NCI-H146 treated with DMSO at 0.1 percent for 48 hours (cell line): ENCODE data around the gene MZT2B.
"Not testable (repeated sequence)": the region's sequence is repeated elsewhere in the genome, so short reads cannot be mapped to it uniquely, and the experiment has no call there.

Source experiments
- DNase-seq: peaks from one replicate; lab custom pipeline; 2025; ENCODE audit not compliant: unreplicated experiment; lab: John Stamatoyannopoulos, UW

Gene MZT2B

DNA sequence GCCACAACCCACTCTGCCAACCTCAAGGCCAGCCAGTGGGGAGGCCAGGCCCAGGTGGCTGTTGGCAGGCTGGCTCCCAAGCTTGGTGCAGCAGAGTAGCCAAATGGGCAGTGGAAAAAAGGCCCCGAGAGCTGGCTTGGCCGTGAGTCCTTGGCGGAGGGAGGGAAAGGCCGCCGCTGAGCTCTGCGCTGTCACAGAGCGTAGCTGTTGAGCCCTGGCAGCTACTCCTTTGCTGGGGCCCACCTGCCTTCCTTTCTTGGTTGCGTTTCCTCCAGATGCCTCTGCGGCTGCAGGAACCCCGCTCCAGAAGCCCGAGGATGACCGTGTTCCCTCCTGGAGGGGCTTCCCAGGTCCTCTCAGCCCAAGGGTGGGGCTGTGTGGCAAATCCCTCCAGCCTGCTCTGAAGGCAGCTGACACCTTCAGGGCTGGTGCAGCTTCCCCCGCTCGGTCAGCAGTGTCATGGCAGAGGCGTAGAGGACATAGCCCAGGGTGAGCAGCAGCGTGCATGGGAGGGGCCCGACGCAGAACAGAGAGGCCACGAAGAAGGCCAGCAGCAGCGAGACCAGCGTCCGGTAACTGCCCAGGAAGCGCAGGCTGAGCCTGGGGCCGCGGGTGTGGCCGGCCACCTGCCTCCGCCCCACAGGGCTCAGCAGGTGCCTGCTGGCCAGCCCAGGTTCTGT, 29.8 kb upstream of the MZT2B start:
- DNase-seq, result not testable (repeated sequence)

DNA sequence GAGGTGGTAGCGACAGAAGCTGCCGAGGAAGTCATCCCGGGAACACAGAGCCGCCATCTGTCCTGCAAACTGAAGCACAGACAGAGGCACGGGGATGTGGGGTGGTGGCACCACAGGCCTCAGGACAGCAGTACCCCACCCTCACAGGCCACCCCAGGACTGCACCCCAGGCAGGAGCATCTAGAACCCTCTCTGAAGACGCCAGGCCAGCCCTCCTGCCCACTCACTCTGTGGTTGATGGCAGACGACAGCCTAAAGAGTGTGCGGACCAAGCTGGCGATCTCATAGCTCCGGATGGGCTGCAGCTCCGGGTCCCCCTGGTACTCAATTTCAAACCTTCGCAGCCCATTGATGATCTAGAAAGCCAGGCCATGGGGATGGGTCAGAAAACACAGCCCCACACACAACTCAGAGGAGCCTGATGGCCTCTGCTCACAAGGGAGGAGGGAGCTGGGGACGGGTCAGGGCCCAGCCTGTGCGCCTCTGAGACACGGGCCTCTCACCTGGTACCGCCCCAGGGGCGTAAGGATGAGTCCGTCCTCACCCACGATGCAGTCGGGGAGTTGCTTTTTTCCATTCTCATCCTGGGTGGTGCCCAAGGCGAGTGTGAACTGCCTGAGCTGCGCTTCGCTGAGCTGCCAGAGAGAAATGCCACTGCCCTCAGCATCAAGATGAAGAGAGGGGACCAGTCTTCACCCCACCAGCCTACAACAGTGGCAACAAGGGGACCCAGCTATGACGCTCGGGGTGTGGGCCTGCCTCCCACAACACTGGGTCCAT, 29.1 kb upstream of the MZT2B start:
- no peak for DNase-seq

DNA sequence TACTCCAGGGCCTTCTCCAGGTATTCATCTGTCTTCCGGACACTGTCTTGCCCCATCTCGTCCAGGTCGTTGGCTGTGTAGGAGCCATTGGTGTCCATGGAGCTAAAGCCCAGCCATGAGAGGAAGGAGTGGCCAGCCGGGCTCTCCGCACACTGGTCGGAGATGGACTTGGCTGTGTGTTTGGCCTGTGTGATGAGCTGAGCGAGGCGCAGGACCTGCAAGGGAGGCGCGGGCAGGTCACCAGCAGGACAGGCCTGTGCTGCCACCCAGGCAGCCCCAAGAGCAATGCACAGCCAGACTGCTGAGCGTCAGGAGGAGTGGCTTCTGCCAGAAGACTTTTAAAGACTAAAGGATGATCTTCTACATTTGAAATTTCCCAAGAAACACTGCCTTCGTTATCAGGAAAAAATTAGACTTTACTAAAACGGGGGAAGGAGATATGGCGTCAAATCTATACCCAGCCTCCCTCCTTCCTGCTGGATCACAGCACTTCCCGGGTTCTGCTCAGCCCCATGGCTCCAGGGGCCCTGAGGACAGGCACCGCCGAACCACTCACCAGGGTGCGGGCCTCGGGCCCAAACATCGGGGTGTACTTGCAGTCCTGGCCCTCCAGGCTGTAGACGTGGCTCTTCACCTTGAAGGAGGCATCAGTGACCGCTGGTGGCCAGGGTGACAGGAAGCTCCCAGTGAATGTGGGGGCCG, 28.2 kb upstream of the MZT2B start:
- DNase-seq, result not testable (repeated sequence)

DNA sequence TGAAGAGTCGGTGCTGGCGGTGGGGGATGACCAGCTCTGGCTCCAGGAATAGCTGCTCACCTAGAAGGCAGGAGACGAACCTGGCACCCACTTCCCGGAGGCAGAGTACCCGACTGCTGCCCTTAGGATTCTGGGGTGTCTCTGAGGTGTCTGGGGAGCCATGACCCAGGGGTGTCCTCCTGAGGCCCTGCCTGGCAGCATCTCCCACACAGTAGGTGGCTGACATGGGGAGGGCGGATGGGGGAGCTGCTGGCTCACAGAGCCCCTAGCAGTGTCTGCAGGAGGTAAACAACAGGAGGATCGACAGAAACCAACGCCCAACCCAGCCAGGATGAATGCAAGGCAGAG, 27.7 kb upstream of the MZT2B start:
- not testable (repeated sequence) for DNase-seq

DNA sequence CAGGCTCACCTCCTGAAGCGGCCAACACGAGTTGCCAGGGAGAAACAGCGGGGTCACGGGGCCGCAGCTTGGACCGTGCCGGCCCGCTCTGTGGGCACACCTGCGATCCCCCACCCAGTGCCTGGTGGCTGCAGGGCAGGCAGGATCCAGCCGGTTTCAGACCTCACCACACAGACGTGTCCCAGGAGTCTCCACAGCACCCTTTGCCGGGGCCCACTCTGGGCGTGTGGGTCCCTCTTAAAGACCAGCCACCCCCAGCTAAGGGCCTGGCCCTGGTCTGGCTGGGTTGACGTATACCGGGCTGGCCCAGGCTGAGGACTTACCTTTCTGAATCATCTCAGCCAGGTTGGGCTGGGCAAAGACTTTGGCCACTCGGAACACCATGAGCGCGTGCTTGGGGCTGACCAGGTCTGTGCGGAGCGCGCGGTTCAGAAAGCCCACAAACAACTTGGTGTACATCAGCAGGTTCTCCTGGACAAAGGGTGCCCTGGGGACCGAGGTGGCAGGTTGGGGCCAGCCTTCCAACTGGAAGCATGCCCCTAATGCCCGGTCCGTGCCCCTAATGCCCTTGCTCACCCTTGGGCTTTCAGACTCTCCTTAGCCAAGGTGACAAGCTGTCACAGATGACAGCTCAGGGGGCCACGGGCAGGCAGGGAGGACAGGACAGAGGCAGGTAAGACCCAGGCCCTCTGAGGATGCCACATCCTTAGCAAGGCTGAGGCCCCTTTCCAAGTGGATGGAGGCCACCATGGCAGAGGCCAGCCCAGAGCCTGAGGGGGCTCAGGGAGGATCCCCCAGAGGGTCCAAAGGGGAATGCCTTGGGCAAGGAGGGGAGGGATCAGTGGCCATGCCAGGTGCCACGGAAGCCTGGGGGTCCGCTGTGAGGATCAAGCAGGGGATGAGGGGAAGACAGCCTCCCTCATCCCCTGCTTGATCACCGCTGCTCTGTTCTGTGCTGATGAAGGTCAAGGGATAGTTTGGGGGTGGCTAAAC, 27.0 kb upstream of the MZT2B start:
- no peak for DNase-seq

DNA sequence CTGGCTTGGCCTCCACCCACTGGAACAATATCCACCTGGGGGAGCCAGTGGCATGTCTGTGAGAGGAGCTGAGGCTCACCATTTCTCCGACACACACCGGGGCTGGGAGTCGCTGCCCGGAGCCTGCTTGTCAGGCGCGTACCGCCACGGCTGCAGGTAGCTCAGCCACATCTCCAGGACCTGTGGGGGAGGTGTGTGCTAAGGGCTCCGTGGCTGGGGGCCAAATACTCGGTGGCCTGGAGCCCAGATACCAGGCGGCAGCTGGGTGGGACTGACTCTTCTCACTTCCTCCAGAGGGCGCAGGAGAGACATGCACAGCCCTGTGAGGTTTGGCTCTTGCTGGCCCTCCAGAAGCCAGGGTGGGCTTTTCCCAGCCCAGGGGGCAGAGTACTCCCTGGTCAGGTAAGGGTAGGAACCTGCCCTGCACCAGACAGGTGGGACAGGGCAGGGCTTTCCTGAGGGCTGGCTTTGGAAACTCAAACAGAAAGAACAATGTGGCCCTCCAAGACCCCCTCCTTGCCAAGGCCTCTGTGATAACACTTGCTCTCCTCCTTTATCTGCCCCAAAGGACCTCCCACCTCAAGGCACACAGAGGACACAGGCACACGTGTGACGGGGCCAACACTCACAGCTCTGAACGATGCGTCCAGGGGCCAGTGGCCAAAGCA, 26.0 kb upstream of the MZT2B start:
- not testable (repeated sequence) for DNase-seq

DNA sequence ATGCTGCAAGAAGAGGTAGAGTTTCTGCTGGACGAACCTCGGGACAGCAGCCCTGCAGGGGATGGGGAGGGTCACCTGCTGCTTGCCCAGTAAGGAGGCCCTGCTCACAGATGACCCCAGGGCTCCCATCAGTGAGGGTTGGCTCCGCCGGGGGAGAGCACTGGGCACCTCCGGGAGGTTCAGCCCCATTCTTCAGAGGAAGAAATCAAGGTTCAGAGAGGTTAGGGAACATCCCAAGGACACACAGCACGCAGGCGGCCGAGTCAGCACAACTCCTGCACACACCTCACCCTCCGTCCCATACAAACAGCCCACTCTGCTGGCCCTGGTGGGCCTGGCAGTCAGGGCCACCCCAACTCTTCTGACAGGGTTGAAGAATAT, 25.4 kb upstream of the MZT2B start:
- DNase-seq, result no peak

DNA sequence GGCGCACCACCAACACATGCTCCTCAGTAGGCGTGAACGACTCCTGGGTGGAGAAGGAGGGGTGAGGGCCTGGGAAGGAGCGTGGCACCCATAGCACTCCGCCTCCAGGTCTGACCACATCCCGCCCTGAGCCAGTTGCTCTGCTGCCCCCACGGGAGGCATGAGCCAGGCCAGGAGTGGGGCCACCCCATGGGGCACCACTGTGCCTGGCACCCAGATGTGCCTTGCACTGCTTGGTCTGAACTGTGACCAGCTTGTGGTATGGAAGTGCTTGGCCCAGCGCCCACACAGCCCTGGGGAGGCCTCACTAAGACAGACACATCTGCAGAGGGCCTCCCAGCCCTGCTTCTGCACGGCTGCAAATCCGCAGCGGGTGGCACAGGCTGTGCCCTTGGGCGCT, 24.7 kb upstream of the MZT2B start:
- DNase-seq, result not testable (repeated sequence)

DNA sequence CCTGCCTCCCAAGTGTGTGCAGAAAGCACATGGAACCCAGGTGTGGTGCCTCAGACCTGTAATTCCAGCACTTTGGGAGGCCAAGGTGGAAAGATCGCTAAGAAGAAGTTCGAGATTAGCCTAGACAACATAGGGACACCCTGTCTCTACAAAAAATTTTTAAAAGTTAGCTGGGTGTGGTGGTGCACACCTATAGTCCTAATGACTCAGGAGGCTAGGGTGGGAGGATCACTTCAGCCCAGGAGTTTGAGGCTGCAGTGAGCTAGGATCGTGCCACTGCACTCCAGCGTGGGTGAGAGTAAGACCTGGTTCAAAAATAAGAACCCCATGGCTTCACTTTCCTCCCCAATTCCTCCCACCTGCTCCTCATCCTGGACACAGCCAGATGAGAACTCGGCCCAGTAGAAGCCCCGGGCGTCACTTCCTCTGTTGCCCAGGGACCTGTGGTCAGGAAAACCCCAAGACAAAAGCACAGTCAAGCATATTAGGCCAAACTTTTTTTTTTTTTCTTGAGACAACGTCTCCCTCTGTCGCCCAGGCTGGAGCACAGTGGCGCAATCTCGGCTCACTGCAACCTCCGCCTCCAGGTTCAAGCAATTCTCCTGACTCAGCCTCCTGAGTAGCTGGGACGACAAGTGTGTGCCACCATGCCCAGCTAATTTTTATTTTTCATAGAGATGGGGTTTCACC, 24.1 kb upstream of the MZT2B start:
- DNase-seq, result not testable (repeated sequence)

DNA sequence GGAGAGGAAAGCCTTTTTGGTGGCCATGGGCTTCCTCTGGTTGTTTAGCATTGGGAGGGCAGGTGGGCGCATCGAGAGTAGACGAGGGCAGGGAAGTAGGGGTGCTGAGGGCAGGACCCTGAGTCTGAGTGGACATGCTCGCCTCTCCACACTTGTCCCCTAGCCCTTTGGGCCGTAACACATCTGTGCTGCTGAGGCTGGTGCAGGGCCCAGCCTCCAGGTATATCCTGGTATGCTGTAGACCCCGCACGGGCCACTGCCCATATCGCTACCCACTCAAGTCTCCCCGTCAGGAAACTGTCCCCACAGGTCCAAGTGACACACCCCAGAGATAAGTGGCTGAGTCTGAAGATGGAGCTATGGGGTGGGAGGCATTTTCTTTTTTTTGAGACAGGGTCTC, 23.4 kb upstream of the MZT2B start:
- DNase-seq, result no peak

DNA sequence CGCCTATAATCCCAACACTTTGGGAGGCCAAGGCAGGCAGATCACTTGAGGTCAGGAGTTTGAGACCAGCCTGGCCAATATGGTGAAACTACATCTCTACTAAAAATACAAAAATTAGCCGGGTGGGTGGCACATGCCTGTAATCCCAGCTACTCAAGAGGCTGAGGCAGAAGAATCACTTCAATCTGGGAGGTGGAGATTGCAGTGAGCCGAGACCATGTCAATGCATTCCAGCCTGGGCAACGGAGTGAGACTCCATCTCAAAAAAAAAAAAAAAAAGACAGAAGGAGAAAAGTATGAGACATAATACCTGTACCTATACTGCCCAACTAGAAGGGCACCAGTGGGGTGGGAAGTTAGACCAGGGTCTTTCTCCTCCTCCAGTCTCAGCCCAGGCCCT, 22.7 kb upstream of the MZT2B start:
- not testable (repeated sequence) for DNase-seq

DNA sequence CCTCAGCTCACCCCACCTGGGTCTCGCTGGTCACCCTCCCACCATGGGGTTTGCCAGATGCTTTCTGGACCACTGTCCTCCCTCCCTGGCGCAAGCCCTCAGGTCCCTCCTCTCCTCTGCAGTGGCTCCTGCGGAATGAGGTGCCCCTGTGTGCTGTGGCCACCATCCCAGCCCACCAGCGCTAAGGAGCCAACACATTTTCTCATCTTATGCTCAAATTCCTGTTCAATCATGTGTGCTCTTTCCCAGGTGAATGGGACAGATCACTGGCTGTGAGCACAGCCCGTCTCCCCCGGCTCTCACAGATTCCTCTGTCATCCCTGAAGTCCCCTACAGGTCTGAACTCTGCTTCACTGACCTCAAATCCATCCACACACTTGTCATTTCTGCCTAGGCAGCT, 21.9 kb upstream of the MZT2B start:
- DNase-seq, result no peak

DNA sequence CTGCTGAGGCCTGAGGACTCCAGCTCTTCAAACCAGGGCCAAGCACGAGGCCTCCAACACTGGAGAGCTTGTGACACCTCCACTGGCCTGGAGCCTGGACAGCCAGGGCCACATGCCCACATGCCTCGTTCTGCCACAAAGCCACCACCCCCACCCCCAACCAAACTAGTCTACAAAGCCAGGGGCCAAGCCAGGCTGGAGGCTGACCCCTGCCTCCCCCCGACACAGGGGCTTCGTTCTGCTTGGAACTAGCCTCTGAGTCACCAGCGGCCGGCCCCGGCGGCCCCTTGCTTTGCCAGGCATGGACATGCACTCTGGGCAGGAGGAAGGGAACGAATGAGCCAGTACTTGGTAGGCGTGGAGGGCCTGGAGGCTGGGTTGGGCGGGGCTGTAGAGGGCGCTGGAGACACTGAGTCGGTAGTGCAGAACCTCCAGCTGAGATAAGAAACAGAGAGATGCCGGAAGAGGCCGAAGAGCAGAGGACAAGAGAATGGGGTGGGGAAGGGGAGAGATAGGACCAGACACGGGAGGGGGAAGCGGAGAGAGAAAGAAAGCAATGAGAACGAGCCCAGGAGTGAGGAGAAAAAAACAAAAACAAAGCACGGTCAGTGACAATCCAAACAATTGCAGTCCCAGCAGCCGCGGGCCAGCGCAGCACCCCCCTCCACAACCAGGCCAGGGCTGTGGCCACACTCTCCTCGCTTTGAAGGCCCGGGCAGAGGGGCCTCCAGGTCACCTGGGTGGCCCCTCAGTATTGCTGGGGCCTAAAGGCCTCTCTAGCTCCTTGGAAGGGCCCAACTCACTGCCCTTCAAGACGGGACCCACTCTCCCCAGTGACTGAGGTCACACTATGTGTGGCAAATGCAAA, 21.0 kb upstream of the MZT2B start:
- DNase-seq, result not testable (repeated sequence)

DNA sequence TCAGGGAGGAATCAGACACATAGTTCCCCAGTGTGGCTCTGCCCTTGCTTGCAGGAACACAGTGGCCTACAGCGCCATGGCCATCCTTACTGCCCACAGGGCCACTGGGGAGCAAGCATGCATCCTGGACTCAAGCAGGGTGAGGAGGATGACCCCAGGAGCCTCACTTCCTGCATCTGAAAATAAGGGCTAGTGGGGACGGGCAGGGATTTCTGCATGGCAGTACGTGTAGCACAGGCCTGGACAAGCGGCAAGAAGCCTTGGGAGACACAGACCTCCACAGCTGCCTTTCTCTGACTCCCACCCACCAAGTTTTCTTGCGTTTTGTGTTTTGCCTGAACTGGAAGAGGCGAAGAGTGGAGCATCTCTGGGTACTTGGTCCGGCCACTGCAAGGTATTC, 19.6 kb upstream of the MZT2B start:
- not testable (repeated sequence) for DNase-seq

DNA sequence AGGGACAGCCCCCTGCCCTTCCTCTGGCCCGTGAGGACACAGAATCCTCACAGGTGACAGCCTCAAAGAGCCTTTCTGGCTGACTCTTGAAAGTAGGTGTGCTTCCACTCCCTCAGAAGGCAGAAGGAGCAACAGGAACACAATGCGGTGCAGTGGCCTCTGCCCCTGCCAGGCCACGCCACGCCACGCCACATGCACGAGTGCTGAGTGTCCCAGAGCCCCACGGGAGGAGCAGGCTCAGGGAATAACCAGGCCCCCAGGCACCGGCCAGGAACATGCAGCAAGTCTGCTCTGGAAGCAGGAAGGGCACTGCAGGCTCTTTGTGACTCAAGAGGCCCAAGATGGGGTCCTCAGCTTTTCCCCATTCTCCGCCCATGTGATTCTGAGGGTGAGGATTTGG, 19.1 kb upstream of the MZT2B start:
- no peak for DNase-seq

DNA sequence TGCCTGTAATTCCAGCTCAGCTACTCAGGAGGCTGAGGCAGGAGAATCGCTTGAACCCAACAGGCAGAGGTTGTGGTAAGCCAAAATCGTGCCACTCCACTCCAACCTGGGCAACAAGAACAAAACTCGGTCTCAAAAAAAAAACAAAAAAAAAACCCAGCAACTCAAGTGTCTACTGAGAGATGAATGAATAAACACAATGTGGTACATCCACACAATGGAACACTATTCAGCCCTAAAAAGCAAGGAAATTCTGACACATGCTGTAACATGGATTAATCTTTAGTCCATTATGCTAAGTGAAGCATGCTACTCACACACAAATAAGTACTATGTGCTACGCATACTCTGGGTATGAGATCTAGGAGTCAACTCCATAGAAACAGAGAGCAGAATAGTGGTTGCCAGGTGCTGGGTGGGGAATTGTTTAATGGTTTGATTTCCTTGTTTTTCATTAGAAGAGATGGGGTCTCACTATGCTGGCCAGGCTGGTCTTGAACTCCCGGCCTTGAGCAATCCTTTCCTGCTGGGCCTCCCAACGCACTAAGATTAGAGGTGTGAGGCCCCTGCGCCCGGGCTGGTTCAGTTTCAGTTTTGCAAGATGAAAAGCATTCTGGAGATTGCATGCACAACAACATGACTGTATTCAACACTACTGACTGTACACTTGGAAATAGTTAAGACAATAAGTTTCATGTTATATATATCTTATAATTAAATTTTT, 16.6 kb upstream of the MZT2B start:
- no peak for DNase-seq

DNA sequence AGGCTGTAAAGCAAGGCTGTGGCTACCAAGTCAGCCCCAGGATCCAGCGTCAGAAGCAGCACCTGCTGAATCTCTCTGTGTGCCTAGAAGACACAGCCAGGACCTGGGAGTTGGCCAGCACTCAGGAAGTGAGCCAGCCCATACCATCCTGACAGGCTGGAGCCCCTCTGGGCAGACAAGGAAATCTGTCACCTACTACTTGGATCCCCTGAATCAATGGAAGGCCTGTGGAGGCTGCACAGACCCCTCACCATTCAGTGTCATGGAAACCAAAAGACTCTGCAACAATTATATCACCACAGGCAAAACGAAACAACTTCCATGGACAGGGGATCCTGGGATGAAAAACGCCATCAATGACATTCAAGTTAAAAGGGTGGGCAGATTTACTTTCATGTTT, 15.5 kb upstream of the MZT2B start:
- not testable (repeated sequence) for DNase-seq

DNA sequence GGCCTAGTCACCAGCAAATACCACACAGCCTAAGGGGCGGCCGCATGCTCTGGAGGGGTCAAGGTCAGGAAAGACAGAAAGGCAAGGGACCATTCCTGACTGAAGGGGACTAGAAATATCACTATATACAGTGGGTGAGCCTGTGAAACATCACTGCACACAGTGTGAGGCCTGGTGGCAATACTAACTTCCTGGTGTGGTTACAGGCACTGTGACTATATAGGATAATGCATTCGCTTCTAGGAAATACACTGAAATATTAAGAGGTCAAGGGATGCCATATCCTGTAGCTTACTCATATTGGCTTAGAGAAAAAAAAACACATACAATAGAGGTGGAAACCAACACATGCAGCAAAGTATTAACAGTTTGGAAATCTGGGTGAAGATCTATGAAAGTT, 12.9 kb upstream of the MZT2B start:
- DNase-seq, result not testable (repeated sequence)
